ENCODE measurements around the gene POLE.

POLE gene
- 66.7 to 125 (median 91.5) reads per million in 9 experiments for total RNA-seq

GRCh38 chr12:132687211-132688164, at the start of gene POLE, which contains the start of gene PXMP2:
POLE (minus strand) TSS chr12:132687342; CDS start chr12:132687315, 27 bp downstream.
PXMP2 (plus strand) TSS chr12:132687587; CDS start chr12:132687671, 84 bp downstream.
- peak within 1 kb of the TSS; percentile 79 to 85 for H3K4me3 Mint-ChIP-seq
- ATAC-seq (replicated peaks) (peak; percentile 91), DNase-seq (peak; percentile 90)
- H3K4me1 Mint-ChIP-seq (ENCODE audit: low read depth in 2 of 2), result peaks cover 10 to 16% of the 10 kb centered on the region in 2 donors
- H3K36me3 Mint-ChIP-seq (ENCODE audit: insufficient read depth), result peaks cover 16% of the 10 kb centered on the region
- no peaks in the 10 kb centered on the region for H3K27me3 Mint-ChIP-seq
- H3K9me3 Mint-ChIP-seq, result no peaks in the 10 kb centered on the region
- peak within 1 kb of the TSS; percentile 41 to 76 for H3K27ac Mint-ChIP-seq

GRCh38 chr12:132736913-132737312, 49.8 kb upstream of the POLE start:
- no peak for ATAC-seq (replicated peaks)
- Mint-ChIP-seq H3K27ac (no peak overlapping the region), H3K4me1 (ENCODE audit: low read depth in 2 of 2) (peaks cover 0 to 2% of the 10 kb centered on the region in 2 donors), H3K27me3 (no peaks in the 10 kb centered on the region), H3K9me3 (peaks cover 0 to 2% of the 10 kb centered on the region in 2 donors), H3K36me3 (ENCODE audit: insufficient read depth) (peaks cover 81% of the 10 kb centered on the region), H3K4me3 (no peak overlapping the region)
- no peak for DNase-seq

- peaks cover 82% of the 10 kb centered on the region for H3K36me3 Mint-ChIP-seq (ENCODE audit: insufficient read depth)
- H3K4me3 Mint-ChIP-seq, result no peak overlapping the region
- H3K27me3 Mint-ChIP-seq, result no peaks in the 10 kb centered on the region
- ATAC-seq (replicated peaks) (no peak), DNase-seq (no peak)
- peaks cover 0 to 6% of the 10 kb centered on the region in 2 donors for H3K9me3 Mint-ChIP-seq
- no peak overlapping the region for H3K27ac Mint-ChIP-seq
- peaks cover 0 to 5% of the 10 kb centered on the region in 2 donors for H3K4me1 Mint-ChIP-seq (ENCODE audit: low read depth in 2 of 2)
Measured at GRCh38 chr12:132736378-132736777, 49.2 kb upstream of the POLE start.

- no peak overlapping the region for H3K4me3 Mint-ChIP-seq
- H3K9me3 Mint-ChIP-seq, result peaks cover 0 to 6% of the 10 kb centered on the region in 2 donors
- H3K27ac Mint-ChIP-seq, result peak overlapping the region in 1 of 2 donors; percentile 38
- no peak for ATAC-seq (replicated peaks)
- no peak for DNase-seq
- peaks cover 79% of the 10 kb centered on the region for H3K36me3 Mint-ChIP-seq (ENCODE audit: insufficient read depth)
- no peaks in the 10 kb centered on the region for H3K27me3 Mint-ChIP-seq
- H3K4me1 Mint-ChIP-seq (ENCODE audit: low read depth in 2 of 2), result peaks cover 0 to 5% of the 10 kb centered on the region in 2 donors
Measured at GRCh38 chr12:132735496-132735895, 48.4 kb upstream of the POLE start.

- Mint-ChIP-seq H3K4me1 (ENCODE audit: low read depth in 2 of 2) (peaks cover 0 to 4% of the 10 kb centered on the region in 2 donors), H3K4me3 (no peak overlapping the region), H3K27me3 (no peaks in the 10 kb centered on the region), H3K9me3 (peaks cover 0 to 6% of the 10 kb centered on the region in 2 donors), H3K36me3 (ENCODE audit: insufficient read depth) (peaks cover 73% of the 10 kb centered on the region), H3K27ac (no peak overlapping the region)
- ATAC-seq (replicated peaks) (no peak), DNase-seq (no peak)
Measured at GRCh38 chr12:132734206-132734605, 47.1 kb upstream of the POLE start.

GRCh38 chr12:132731574-132731973, 44.4 kb upstream of the POLE start:
- peaks cover 74% of the 10 kb centered on the region for H3K36me3 Mint-ChIP-seq (ENCODE audit: insufficient read depth)

GRCh38 chr12:132730353-132730752, 43.2 kb upstream of the POLE start:
- Mint-ChIP-seq H3K27me3 (no peaks in the 10 kb centered on the region), H3K9me3 (peaks cover 0 to 6% of the 10 kb centered on the region in 2 donors), H3K27ac (peak overlapping the region in 1 of 2 donors; percentile 76), H3K36me3 (ENCODE audit: insufficient read depth) (peaks cover 75% of the 10 kb centered on the region), H3K4me3 (no peak overlapping the region), H3K4me1 (ENCODE audit: low read depth in 2 of 2) (peaks cover 0 to 4% of the 10 kb centered on the region in 2 donors)
- DNase-seq, result no peak
- ATAC-seq (replicated peaks), result no peak

More at GRCh38 chr12:132731574-132731973, 44.4 kb upstream of the POLE start:
- Mint-ChIP-seq H3K27ac (peak overlapping the region in 1 of 2 donors; percentile 39), H3K9me3 (peaks cover 0 to 6% of the 10 kb centered on the region in 2 donors), H3K27me3 (no peaks in the 10 kb centered on the region), H3K4me3 (no peak overlapping the region), H3K4me1 (ENCODE audit: low read depth in 2 of 2) (peaks cover 0 to 4% of the 10 kb centered on the region in 2 donors)
- no peak for DNase-seq
- no peak for ATAC-seq (replicated peaks)

- no peaks in the 10 kb centered on the region for H3K27me3 Mint-ChIP-seq
- peaks cover 0 to 6% of the 10 kb centered on the region in 2 donors for H3K9me3 Mint-ChIP-seq
- H3K4me3 Mint-ChIP-seq, result no peak overlapping the region
- peak overlapping the region; percentile 58 to 89 for H3K27ac Mint-ChIP-seq
- DNase-seq (no peak), ATAC-seq (replicated peaks) (no peak)
- peaks cover 75% of the 10 kb centered on the region for H3K36me3 Mint-ChIP-seq (ENCODE audit: insufficient read depth)
- peaks cover 0 to 4% of the 10 kb centered on the region in 2 donors for H3K4me1 Mint-ChIP-seq (ENCODE audit: low read depth in 2 of 2)
Measured at GRCh38 chr12:132729541-132730320, 42.6 kb upstream of the POLE start.

GRCh38 chr12:132728502-132728901, 41.4 kb upstream of the POLE start:
- Mint-ChIP-seq H3K27ac (peak overlapping the region; percentile 78 to 89), H3K9me3 (peaks cover 0 to 6% of the 10 kb centered on the region in 2 donors), H3K4me3 (no peak overlapping the region), H3K36me3 (ENCODE audit: insufficient read depth) (peaks cover 76% of the 10 kb centered on the region), H3K4me1 (ENCODE audit: low read depth in 2 of 2) (peaks cover 0 to 4% of the 10 kb centered on the region in 2 donors), H3K27me3 (no peaks in the 10 kb centered on the region)
- DNase-seq, result no peak
- no peak for ATAC-seq (replicated peaks)

- H3K9me3 Mint-ChIP-seq, result peaks cover 0 to 6% of the 10 kb centered on the region in 2 donors
- H3K36me3 Mint-ChIP-seq (ENCODE audit: insufficient read depth), result peaks cover 84% of the 10 kb centered on the region
- ATAC-seq (replicated peaks) (no peak), DNase-seq (no peak)
- H3K27ac Mint-ChIP-seq, result no peak overlapping the region
- peaks cover 0 to 4% of the 10 kb centered on the region in 2 donors for H3K4me1 Mint-ChIP-seq (ENCODE audit: low read depth in 2 of 2)
- H3K27me3 Mint-ChIP-seq, result no peaks in the 10 kb centered on the region
- H3K4me3 Mint-ChIP-seq, result no peak overlapping the region
Measured at GRCh38 chr12:132727091-132727794, 40.1 kb upstream of the POLE start.

GRCh38 chr12:132726386-132726785, 39.2 kb upstream of the POLE start:
- H3K9me3 Mint-ChIP-seq, result no peaks in the 10 kb centered on the region
- H3K36me3 Mint-ChIP-seq (ENCODE audit: insufficient read depth), result peaks cover 81% of the 10 kb centered on the region
- H3K27me3 Mint-ChIP-seq, result no peaks in the 10 kb centered on the region
- no peak overlapping the region for H3K4me3 Mint-ChIP-seq
- H3K27ac Mint-ChIP-seq, result no peak overlapping the region
- DNase-seq (no peak), ATAC-seq (replicated peaks) (no peak)
- peaks cover 0 to 2% of the 10 kb centered on the region in 2 donors for H3K4me1 Mint-ChIP-seq (ENCODE audit: low read depth in 2 of 2)

- DNase-seq (no peak), ATAC-seq (replicated peaks) (no peak)
- Mint-ChIP-seq H3K4me3 (no peak overlapping the region), H3K9me3 (no peaks in the 10 kb centered on the region), H3K4me1 (ENCODE audit: low read depth in 2 of 2) (no peaks in the 10 kb centered on the region), H3K36me3 (ENCODE audit: insufficient read depth) (peaks cover 79% of the 10 kb centered on the region), H3K27ac (no peak overlapping the region), H3K27me3 (no peaks in the 10 kb centered on the region)
Measured at GRCh38 chr12:132724506-132725241, 37.5 kb upstream of the POLE start.
